ENCODE data around the gene CNKSR3.

Gene CNKSR3

GRCh38 chr6:154509421-154510143 lies 903 bp downstream of the CNKSR3 start:
- no peaks in the 10 kb centered on the region for H3K36me3 ChIP-seq
- TF ChIP-seq CTCF (IDR thresholded peaks at IDR 0.05; ENCODE audit: low read depth, low read length): no peak
- no peak overlapping the region for H3K27ac ChIP-seq
- no peaks in the 10 kb centered on the region for H3K9me3 ChIP-seq (ENCODE audit: severe bottlenecking)
- peak overlapping the region; percentile 80 for H3K4me3 ChIP-seq (ENCODE audit: low read depth, low read length)
- H3K27me3 ChIP-seq (ENCODE audit: insufficient read depth, low read depth, severe bottlenecking): peaks cover 7% of the 10 kb centered on the region
- DNase-seq: peak; percentile 21

GRCh38 chr6:154508573-154509375 lies 1.7 kb downstream of the CNKSR3 start:
- H3K27ac ChIP-seq: no peak overlapping the region
- peak overlapping the region; percentile 80 for H3K4me3 ChIP-seq (ENCODE audit: low read depth, low read length)
- H3K9me3 ChIP-seq (ENCODE audit: severe bottlenecking): no peaks in the 10 kb centered on the region
- peaks cover 7% of the 10 kb centered on the region for H3K27me3 ChIP-seq (ENCODE audit: insufficient read depth, low read depth, severe bottlenecking)
- no peak for DNase-seq
- no peak for TF ChIP-seq CTCF (IDR thresholded peaks at IDR 0.05; ENCODE audit: low read depth, low read length)
- no peaks in the 10 kb centered on the region for H3K36me3 ChIP-seq

GRCh38 chr6:154506991-154507898 lies 3.2 kb downstream of the CNKSR3 start:
- no peaks in the 10 kb centered on the region for H3K36me3 ChIP-seq
- H3K27me3 ChIP-seq (ENCODE audit: insufficient read depth, low read depth, severe bottlenecking): peaks cover 7% of the 10 kb centered on the region
- TF ChIP-seq CTCF (IDR thresholded peaks at IDR 0.05; ENCODE audit: low read depth, low read length): no peak
- no peaks in the 10 kb centered on the region for H3K9me3 ChIP-seq (ENCODE audit: severe bottlenecking)
- no peak overlapping the region for H3K4me3 ChIP-seq (ENCODE audit: low read depth, low read length)
- H3K27ac ChIP-seq: no peak overlapping the region
- no peak for DNase-seq

- Histone ChIP-seq H3K4me3 (ENCODE audit: low read depth, low read length) (no peak overlapping the region), H3K9me3 (ENCODE audit: severe bottlenecking) (no peaks in the 10 kb centered on the region), H3K36me3 (no peaks in the 10 kb centered on the region), H3K27me3 (ENCODE audit: insufficient read depth, low read depth, severe bottlenecking) (peaks cover 7% of the 10 kb centered on the region), H3K27ac (no peak overlapping the region)
- DNase-seq: no peak
- TF ChIP-seq CTCF (IDR thresholded peaks at IDR 0.05; ENCODE audit: low read depth, low read length): no peak
Measured at GRCh38 chr6:154506582-154506981, 3.9 kb downstream of the CNKSR3 start.

- Histone ChIP-seq H3K27me3 (ENCODE audit: insufficient read depth, low read depth, severe bottlenecking) (peaks cover 7% of the 10 kb centered on the region), H3K27ac (no peak overlapping the region), H3K4me3 (ENCODE audit: low read depth, low read length) (no peak overlapping the region), H3K9me3 (ENCODE audit: severe bottlenecking) (no peaks in the 10 kb centered on the region), H3K36me3 (no peaks in the 10 kb centered on the region)
- TF ChIP-seq CTCF (IDR thresholded peaks at IDR 0.05; ENCODE audit: low read depth, low read length): no peak
- no peak for DNase-seq
Measured at GRCh38 chr6:154506108-154506507, 4.4 kb downstream of the CNKSR3 start.

Measured in WERI-Rb-1 (cell line).